Neural cell (in vitro differentiated cells): Measurements from ENCODE around the gene CAV3. TPM values are rescaled to one million over a fixed set of nuclear protein-coding genes. Genes with fewer than 3 reads are reported as not detected.

Experiments used
- H2AFZ ChIP-seq: fragments of 200-600, 300-800 bp; sonication (generic), shearing (Covaris generic); 2 replicates; pipeline ENCODE4 v1.6.0; 2014; ENCODE audit warnings: low read depth, mild to moderate bottlenecking, antibody characterized with exemption, low read length, moderate library complexity
- H3F3A ChIP-seq: fragments of 200-600 bp; shearing (Covaris generic); 2 replicates; pipeline ENCODE4 v1.6.1; 2016; ENCODE audit warnings: mild to moderate bottlenecking, moderate library complexity, mixed read lengths, antibody characterized with exemption, low read length; ENCODE audit not compliant: insufficient read depth, poor library complexity, severe bottlenecking
- H3K27ac ChIP-seq: fragments of 200-600, 300-800 bp; sonication (generic), shearing (Covaris generic); 2 replicates; pipeline ENCODE4 v1.5.1; 2014; ENCODE audit warnings: mild to moderate bottlenecking, low read length, moderate library complexity
- H3K27me3 ChIP-seq: fragments of 300-800, 200-600 bp; sonication (generic), shearing (Covaris generic); 2 replicates; pipeline ENCODE4 v1.6.0; 2014; ENCODE audit warnings: mild to moderate bottlenecking, low read depth, low read length, moderate library complexity; ENCODE audit not compliant: insufficient read depth
- H3K36me3 ChIP-seq: fragments of 300-800, 200-600 bp; sonication (generic), shearing (Covaris generic); 2 replicates; pipeline ENCODE4 v1.5.1; 2014; ENCODE audit warnings: mild to moderate bottlenecking, antibody characterized with exemption, low read length, moderate library complexity; ENCODE audit not compliant: insufficient read depth
- H3K4me2 ChIP-seq: fragments of 300-800, 200-600 bp; sonication (generic), shearing (Covaris generic); 2 replicates; pipeline ENCODE4 v1.6.0; 2014; ENCODE audit warnings: mild to moderate bottlenecking, low read length
- H3K4me3 ChIP-seq: fragments of 300-800, 200-600 bp; sonication (generic), shearing (Covaris generic); 2 replicates; pipeline ENCODE4 v1.5.1; 2014; ENCODE audit warnings: mild to moderate bottlenecking, low read length, moderate library complexity
- H3K79me2 ChIP-seq: fragments of 200-600 bp; shearing (Covaris generic); replicated peaks from 2 replicates; pipeline ENCODE4 v1.6.0; 2014; ENCODE audit warnings: mild to moderate bottlenecking, low read length, moderate library complexity; ENCODE audit not compliant: insufficient read depth
- H3K9ac ChIP-seq: fragments of 300-800, 200-600 bp; sonication (generic), shearing (Covaris generic); 2 replicates; pipeline ENCODE4 v1.6.1; 2016; ENCODE audit warnings: mild to moderate bottlenecking, low read length, mixed read lengths
- H3K9me2 ChIP-seq: fragments of 200-600 bp; shearing (Covaris generic); 2 replicates; pipeline ENCODE4 v1.6.1; 2016; ENCODE audit warnings: mild to moderate bottlenecking, low read length, mixed read lengths; ENCODE audit not compliant: insufficient read depth
- H3K9me3 ChIP-seq: fragments of 200-600, 300-800 bp; sonication (generic), shearing (Covaris generic); 2 replicates; pipeline ENCODE4 v1.6.1; 2016; ENCODE audit warnings: mild to moderate bottlenecking, mixed run types, low read length, moderate library complexity, mixed read lengths
- H4K20me1 ChIP-seq: fragments of 200-600 bp; shearing (Covaris generic); 2 replicates; pipeline ENCODE4 v1.6.1; 2016; ENCODE audit warnings: mild to moderate bottlenecking, mixed run types; ENCODE audit not compliant: insufficient read depth
- EP300 ChIP-seq: fragments of 450-650 bp; conservative IDR thresholded peaks from 2 replicates; pipeline ENCODE4 v1.6.1; 2014; ENCODE audit warnings: antibody characterized with exemption, mild to moderate bottlenecking, moderate library complexity; ENCODE audit not compliant: poor library complexity, severe bottlenecking
- EZH2 ChIP-seq: fragments of 200-600, 300-800 bp; shearing (Covaris generic), sonication (generic); IDR thresholded peaks from 2 replicates; pipeline ENCODE4 v1.6.1; 2014; ENCODE audit warnings: antibody characterized with exemption, low read length, borderline replicate concordance, mild to moderate bottlenecking; ENCODE audit not compliant: insufficient read depth, poor library complexity, severe bottlenecking
- MXI1 ChIP-seq: fragments of 450-650 bp; conservative IDR thresholded peaks from 2 replicates; pipeline ENCODE4 v1.6.1; 2014; ENCODE audit warnings: antibody characterized with exemption, mild to moderate bottlenecking; ENCODE audit not compliant: poor library complexity, severe bottlenecking
- POLR2AphosphoS5 ChIP-seq: IDR thresholded peaks from 2 replicates; pipeline ENCODE4 v1.6.1; 2012
- RAD21 ChIP-seq: fragments of 450-650 bp; conservative IDR thresholded peaks from 2 replicates; pipeline ENCODE4 v1.6.1; 2014; ENCODE audit warnings: antibody characterized with exemption, mild to moderate bottlenecking, moderate library complexity
- SMC3 ChIP-seq: fragments of 450-650 bp; conservative IDR thresholded peaks from 2 replicates; pipeline ENCODE4 v1.6.1; 2014; ENCODE audit warnings: antibody characterized with exemption, mild to moderate bottlenecking, moderate library complexity; ENCODE audit not compliant: poor library complexity
- TAF1 ChIP-seq: IDR thresholded peaks from 2 replicates; pipeline ENCODE4 v1.6.1; 2012; ENCODE audit warnings: low read depth
- polyA plus RNA-seq: library from polyadenylated mRNA; depleted of rRNA; stranded (reverse); fragments of >200 nt; gene quantifications from 2 replicates; pipeline ENCODE4 v1.2.3, GENCODE V29; 2014
- TF ChIP-seq, protein P1 (sequence below): fragments of 450-650 bp; IDR thresholded peaks from 2 replicates; pipeline ENCODE4 v1.5.1; 2014; ENCODE audit warnings: antibody characterized with exemption, mild to moderate bottlenecking, moderate library complexity; ENCODE audit not compliant: poor library complexity, severe bottlenecking
- TF ChIP-seq, protein P2 (sequence below): IDR thresholded peaks from 2 replicates; pipeline ENCODE4 v1.6.1; 2012; ENCODE audit warnings: borderline replicate concordance

Gene CAV3
- polyA plus RNA-seq, 1 donor from 2014 or later: not detected

DNA sequence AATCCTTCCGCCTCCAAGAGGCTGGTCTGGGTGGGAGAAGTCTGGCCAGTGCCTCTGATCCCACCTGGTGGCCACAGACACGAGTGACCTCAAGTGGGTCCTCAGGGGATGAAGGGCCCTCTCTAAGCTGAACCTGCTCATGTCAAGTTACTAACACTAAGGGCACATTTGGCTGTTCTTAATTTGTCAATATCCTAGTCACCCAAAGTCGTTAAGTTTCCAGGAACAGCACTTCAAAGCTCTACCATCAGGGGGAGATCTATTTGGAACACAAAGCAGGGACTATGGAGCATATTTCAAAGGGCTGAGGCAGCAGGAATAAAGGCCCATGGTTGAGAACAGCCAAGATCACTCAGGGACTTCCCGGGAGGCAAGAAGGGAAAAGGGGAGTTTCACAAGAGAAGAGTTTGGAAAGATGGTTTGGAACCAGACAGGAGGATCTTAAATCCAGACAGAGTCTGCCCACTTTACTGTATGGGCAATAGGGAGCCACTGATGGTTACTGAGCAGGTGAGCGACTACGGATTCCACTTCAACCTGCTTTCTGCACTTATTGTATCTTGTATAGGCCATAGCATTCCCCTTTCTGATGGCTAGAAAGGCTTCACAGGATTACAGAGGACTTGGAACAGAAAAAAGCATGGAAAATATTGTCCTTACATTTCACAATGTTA lies 22.1 kb downstream of the CAV3 start:
- H3K9me2 ChIP-seq: no peaks in the 10 kb centered on the region
- no peaks in the 10 kb centered on the region for H3K27me3 ChIP-seq
- TF ChIP-seq SMC3 (no peak), POLR2AphosphoS5 (no peak), TAF1 (no peak), MXI1 (no peak), RAD21 (no peak), EZH2 (no peak), EP300 (no peak)
- TF ChIP-seq, protein P1, sequence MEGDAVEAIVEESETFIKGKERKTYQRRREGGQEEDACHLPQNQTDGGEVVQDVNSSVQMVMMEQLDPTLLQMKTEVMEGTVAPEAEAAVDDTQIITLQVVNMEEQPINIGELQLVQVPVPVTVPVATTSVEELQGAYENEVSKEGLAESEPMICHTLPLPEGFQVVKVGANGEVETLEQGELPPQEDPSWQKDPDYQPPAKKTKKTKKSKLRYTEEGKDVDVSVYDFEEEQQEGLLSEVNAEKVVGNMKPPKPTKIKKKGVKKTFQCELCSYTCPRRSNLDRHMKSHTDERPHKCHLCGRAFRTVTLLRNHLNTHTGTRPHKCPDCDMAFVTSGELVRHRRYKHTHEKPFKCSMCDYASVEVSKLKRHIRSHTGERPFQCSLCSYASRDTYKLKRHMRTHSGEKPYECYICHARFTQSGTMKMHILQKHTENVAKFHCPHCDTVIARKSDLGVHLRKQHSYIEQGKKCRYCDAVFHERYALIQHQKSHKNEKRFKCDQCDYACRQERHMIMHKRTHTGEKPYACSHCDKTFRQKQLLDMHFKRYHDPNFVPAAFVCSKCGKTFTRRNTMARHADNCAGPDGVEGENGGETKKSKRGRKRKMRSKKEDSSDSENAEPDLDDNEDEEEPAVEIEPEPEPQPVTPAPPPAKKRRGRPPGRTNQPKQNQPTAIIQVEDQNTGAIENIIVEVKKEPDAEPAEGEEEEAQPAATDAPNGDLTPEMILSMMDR: no peak
- TF ChIP-seq, protein P2, sequence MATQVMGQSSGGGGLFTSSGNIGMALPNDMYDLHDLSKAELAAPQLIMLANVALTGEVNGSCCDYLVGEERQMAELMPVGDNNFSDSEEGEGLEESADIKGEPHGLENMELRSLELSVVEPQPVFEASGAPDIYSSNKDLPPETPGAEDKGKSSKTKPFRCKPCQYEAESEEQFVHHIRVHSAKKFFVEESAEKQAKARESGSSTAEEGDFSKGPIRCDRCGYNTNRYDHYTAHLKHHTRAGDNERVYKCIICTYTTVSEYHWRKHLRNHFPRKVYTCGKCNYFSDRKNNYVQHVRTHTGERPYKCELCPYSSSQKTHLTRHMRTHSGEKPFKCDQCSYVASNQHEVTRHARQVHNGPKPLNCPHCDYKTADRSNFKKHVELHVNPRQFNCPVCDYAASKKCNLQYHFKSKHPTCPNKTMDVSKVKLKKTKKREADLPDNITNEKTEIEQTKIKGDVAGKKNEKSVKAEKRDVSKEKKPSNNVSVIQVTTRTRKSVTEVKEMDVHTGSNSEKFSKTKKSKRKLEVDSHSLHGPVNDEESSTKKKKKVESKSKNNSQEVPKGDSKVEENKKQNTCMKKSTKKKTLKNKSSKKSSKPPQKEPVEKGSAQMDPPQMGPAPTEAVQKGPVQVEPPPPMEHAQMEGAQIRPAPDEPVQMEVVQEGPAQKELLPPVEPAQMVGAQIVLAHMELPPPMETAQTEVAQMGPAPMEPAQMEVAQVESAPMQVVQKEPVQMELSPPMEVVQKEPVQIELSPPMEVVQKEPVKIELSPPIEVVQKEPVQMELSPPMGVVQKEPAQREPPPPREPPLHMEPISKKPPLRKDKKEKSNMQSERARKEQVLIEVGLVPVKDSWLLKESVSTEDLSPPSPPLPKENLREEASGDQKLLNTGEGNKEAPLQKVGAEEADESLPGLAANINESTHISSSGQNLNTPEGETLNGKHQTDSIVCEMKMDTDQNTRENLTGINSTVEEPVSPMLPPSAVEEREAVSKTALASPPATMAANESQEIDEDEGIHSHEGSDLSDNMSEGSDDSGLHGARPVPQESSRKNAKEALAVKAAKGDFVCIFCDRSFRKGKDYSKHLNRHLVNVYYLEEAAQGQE: no peak
- H3K4me3 ChIP-seq: no peak overlapping the region
- H2AFZ ChIP-seq: no peak overlapping the region
- no peaks in the 10 kb centered on the region for H3K9me3 ChIP-seq
- no peaks in the 10 kb centered on the region for H3K79me2 ChIP-seq
- no peaks in the 10 kb centered on the region for H4K20me1 ChIP-seq
- no peak overlapping the region for H3K4me2 ChIP-seq
- H3K36me3 ChIP-seq: no peaks in the 10 kb centered on the region
- H3K9ac ChIP-seq: no peak overlapping the region
- no peaks in the 10 kb centered on the region for H3F3A ChIP-seq
- H3K27ac ChIP-seq: no peak overlapping the region

DNA sequence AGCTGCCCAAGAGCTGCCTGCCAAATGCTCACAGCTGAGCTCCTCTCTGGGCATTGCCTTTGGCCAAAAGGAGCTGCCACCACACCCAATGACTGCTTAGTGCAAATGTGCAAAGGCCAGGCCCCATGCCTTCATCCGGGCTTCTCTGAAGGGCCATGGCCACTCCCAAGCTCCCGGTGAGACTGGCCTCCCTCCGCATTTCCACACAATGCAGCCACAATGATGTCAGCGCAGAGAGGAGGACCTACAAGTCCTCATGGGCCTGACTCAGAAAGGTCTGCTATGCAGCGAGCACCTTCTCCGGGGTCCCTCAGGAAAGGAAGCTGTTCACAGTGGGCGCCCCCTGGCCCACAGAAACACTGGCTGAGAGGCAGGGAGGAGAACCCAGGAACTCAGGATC lies 23.1 kb downstream of the CAV3 start:
- H3K27me3 ChIP-seq: no peaks in the 10 kb centered on the region
- H3K36me3 ChIP-seq: no peaks in the 10 kb centered on the region
- TF ChIP-seq RAD21 (no peak), TAF1 (no peak), EZH2 (no peak), EP300 (no peak), POLR2AphosphoS5 (no peak), MXI1 (no peak), SMC3 (no peak)
- TF ChIP-seq, protein P2: no peak
- TF ChIP-seq, protein P1: no peak
- no peaks in the 10 kb centered on the region for H3K9me2 ChIP-seq
- H3K4me2 ChIP-seq: no peak overlapping the region
- H4K20me1 ChIP-seq: no peaks in the 10 kb centered on the region
- H3K9ac ChIP-seq: no peak overlapping the region
- H3K4me3 ChIP-seq: no peak overlapping the region
- no peak overlapping the region for H2AFZ ChIP-seq
- H3K79me2 ChIP-seq: no peaks in the 10 kb centered on the region
- no peak overlapping the region for H3K27ac ChIP-seq
- H3K9me3 ChIP-seq: no peaks in the 10 kb centered on the region
- H3F3A ChIP-seq: no peaks in the 10 kb centered on the region
